GM12878 (cell line): ENCODE data around the gene ASB4. TPM values are rescaled to one million over a fixed set of nuclear protein-coding genes. Genes with fewer than 3 reads are reported as not detected.

ENCODE experiments used
- ATAC-seq: fragments of 200-7000 bp; cut with Tn5 transposase; 3 replicates; pipeline ENCODE4 v1.9.1; 2020; ENCODE audit warnings: mild to moderate bottlenecking, moderate library complexity
- BruUV-seq: library from RNA; stranded (reverse); fragments of 400-500 nt; replicated peaks from 2 replicates; lab custom pipeline; 2021; lab: Mats Ljungman, UMichigan
- CTCF ChIA-PET: fragments of 300-600 bp; sonication (Branson Sonifier 250); formaldehyde crosslinking; extraction: SDS; loops from one replicate; lab custom pipeline; 2021; ENCODE audit warnings: inconsistent platforms; lab: Yijun Ruan, JAX
- POLR2A ChIA-PET: fragments of 350-600 bp; formaldehyde crosslinking; extraction: SDS; loops from one replicate; lab custom pipeline; 2021; ENCODE audit warnings: inconsistent platforms; lab: Charles Lee
- RAD21 ChIA-PET: fragments of 300-600 bp; sonication (Branson Sonifier 250); formaldehyde crosslinking; loops from one replicate; lab custom pipeline; 2023; ENCODE audit warnings: antibody characterized with exemption; ENCODE audit not compliant: unreplicated experiment; lab: Charles Lee
- SMC1A ChIA-PET: fragments of 300-600 bp; sonication (Branson Sonifier 250); formaldehyde crosslinking; loops from one replicate; lab custom pipeline; 2023; ENCODE audit not compliant: unreplicated experiment, uncharacterized antibody; lab: Charles Lee
- DNase-seq: peaks from one replicate; pipeline ENCODE4 v3.0.0-alpha.2; 2011; ENCODE audit warnings: low read depth, low spot score
- FAIRE-seq: peaks from 3 replicates; lab custom pipeline; 2011; peaks lifted over from hg19 to GRCh38; lab: Jason Lieb, UNC
- H2AFZ ChIP-seq: 2 replicates; pipeline ENCODE4 v1.6.0; 2011; ENCODE audit warnings: low read depth, low read length, control low read depth; ENCODE audit not compliant: control insufficient read depth
- H3K27ac ChIP-seq: 2 replicates; pipeline ENCODE4 v1.5.1; 2011; ENCODE audit warnings: control low read depth; ENCODE audit not compliant: control insufficient read depth, insufficient read depth
- H3K27me3 ChIP-seq, 2 experiments: replicated peaks in 1 of 2; 2 replicates each; pipeline versions ENCODE4 v1.6.0 to v1.6.1; 2011; ENCODE audit warnings: low read length in 1 of 2; ENCODE audit not compliant: control insufficient read depth in 2 of 2, insufficient read depth in 2 of 2
- H3K36me3 ChIP-seq, 2 experiments: 2 replicates each; pipeline ENCODE4 v1.5.1; 2011; ENCODE audit warnings: low read length in 1 of 2; ENCODE audit not compliant: control insufficient read depth in 2 of 2, insufficient read depth in 2 of 2
- H3K4me1 ChIP-seq: 2 replicates; pipeline ENCODE4 v1.6.1; 2011; ENCODE audit warnings: mild to moderate bottlenecking, low read length, moderate library complexity, mixed read lengths; ENCODE audit not compliant: control insufficient read depth, insufficient read depth
- H3K4me2 ChIP-seq: 2 replicates; pipeline ENCODE4 v1.6.0; 2011; ENCODE audit warnings: control low read depth; ENCODE audit not compliant: control insufficient read depth, insufficient read depth
- H3K4me3 ChIP-seq: fragments of 200-600 bp; sonication (generic); 2 replicates; pipeline ENCODE4 v1.5.1; 2016
- H3K79me2 ChIP-seq: 2 replicates; pipeline ENCODE4 v1.6.0; 2011; ENCODE audit warnings: low read length; ENCODE audit not compliant: control insufficient read depth, insufficient read depth
- H3K9ac ChIP-seq: 2 replicates; pipeline ENCODE4 v1.8.0; 2011; ENCODE audit warnings: low read length, control low read depth, mixed read lengths; ENCODE audit not compliant: control insufficient read depth, insufficient read depth
- H3K9me3 ChIP-seq: replicated peaks from 3 replicates; pipeline ENCODE4 v1.5.1; 2011; ENCODE audit warnings: mild to moderate bottlenecking, low read length; ENCODE audit not compliant: control insufficient read depth, insufficient read depth
- H4K20me1 ChIP-seq: 2 replicates; pipeline ENCODE4 v1.6.0; 2011; ENCODE audit not compliant: control insufficient read depth, insufficient read depth
- CREB1 ChIP-seq: IDR thresholded peaks from 2 replicates; pipeline ENCODE4 v1.6.1; 2012; ENCODE audit warnings: low read depth, mild to moderate bottlenecking, inconsistent platforms
- HCFC1 ChIP-seq: fragments of 150-350 bp; IDR thresholded peaks from 2 replicates; pipeline ENCODE4 v1.6.1; 2014; ENCODE audit warnings: low read length
- HDAC2 ChIP-seq: fragments of 200-600 bp; sonication (generic); IDR thresholded peaks from 2 replicates; pipeline ENCODE4 v1.6.1; 2017
- KLF5 ChIP-seq: fragments of 450-650 bp; IDR thresholded peaks from 2 replicates; pipeline ENCODE4 v1.6.1; 2014; ENCODE audit warnings: mild to moderate bottlenecking; ENCODE audit not compliant: partially characterized antibody
- MEF2B ChIP-seq: fragments of 450-650 bp; IDR thresholded peaks from 2 replicates; pipeline ENCODE4 v1.6.1; 2018; ENCODE audit warnings: mild to moderate bottlenecking, moderate library complexity; ENCODE audit not compliant: partially characterized antibody, poor library complexity, severe bottlenecking
- MXI1 ChIP-seq: fragments of 150-350 bp; IDR thresholded peaks from 2 replicates; pipeline ENCODE4 v1.6.1; 2011; ENCODE audit warnings: low read depth, mild to moderate bottlenecking, inconsistent platforms, low read length, improper control_type of control experiment
- MYB ChIP-seq: fragments of 150-350 bp; IDR thresholded peaks from 2 replicates; pipeline ENCODE4 v1.6.1; 2014; ENCODE audit warnings: mild to moderate bottlenecking, low read depth, low read length, borderline replicate concordance
- NRF1 ChIP-seq: conservative IDR thresholded peaks from 2 replicates; pipeline ENCODE4 v1.6.1; 2011; ENCODE audit warnings: mild to moderate bottlenecking, low read depth, low read length, improper control_type of control experiment
- POLR2AphosphoS5 ChIP-seq: IDR thresholded peaks from 2 replicates; pipeline ENCODE4 v1.6.1; 2011; ENCODE audit warnings: mild to moderate bottlenecking, low read length, inconsistent platforms
- RAD21 ChIP-seq: IDR thresholded peaks from 2 replicates; pipeline ENCODE4 v1.6.1; 2011; ENCODE audit warnings: mild to moderate bottlenecking, low read depth, low read length, moderate library complexity; ENCODE audit not compliant: insufficient read depth
- WGBS: methylation state at CpG from one replicate; pipeline ENCODE4 v1.1.6; 2016; ENCODE audit warnings: low lambda C conversion rate; ENCODE audit not compliant: insufficient replicate concordance, insufficient coverage; ENCODE audit errors: missing lambda C conversion rate; 5-methylcytosine and 5-hydroxymethylcytosine counted together
- in situ Hi-C: fragments of 300-500 bp; cut with MboI; formaldehyde crosslinking; loops from 9 replicates; pipeline ENCODE4 v1.14.3; 2018; ENCODE audit warnings: mixed read lengths
- intact Hi-C: fragments of 100-400 bp; cut with micrococcal nuclease; formaldehyde crosslinking; loops from one replicate; pipeline ENCODE4 v1.14.2; 2022; ENCODE audit not compliant: unreplicated experiment
- polyA plus RNA-seq, 11 experiments: library from polyadenylated mRNA; depleted of rRNA in 4 of 11; unstranded in 6 of 11; stranded (reverse) in 5 of 11; fragments of >200 nt; fragmentation: Nextera tagmentation in 4 of 11; fragmentation: Illumina TruSeq in 1 of 11; extraction: Ambion mirVana in 4 of 11; extraction: Trizol in 1 of 11; gene quantifications; 1 replicate in 1 of 11; 2 replicates in 10 of 11; pipeline versions ENCODE4 v1.2.1 to v1.2.3, GENCODE V29; 2011 to 2016; ENCODE audit warnings: inconsistent platforms in 2 of 11, missing spikeins in 2 of 11, low read depth in 1 of 11
- total RNA-seq, 4 experiments: library from RNA; depleted of rRNA in 3 of 4; stranded (reverse); fragments of >200 nt in 3 of 4; fragmentation: Illumina TruSeq in 1 of 4; extraction: Trizol in 1 of 4; gene quantifications; 2 replicates each; pipeline versions ENCODE4 v1.2.1 to v1.2.3, GENCODE V29; 2013 to 2021
- TF ChIP-seq, protein P1 (sequence below): IDR thresholded peaks from 2 replicates; pipeline ENCODE4 v1.6.1; 2011; ENCODE audit warnings: borderline replicate concordance, low read depth, mild to moderate bottlenecking, moderate library complexity, low read length; ENCODE audit not compliant: insufficient read depth, poor library complexity, severe bottlenecking
- TF ChIP-seq, protein P2 (sequence below): fragments of 450-650 bp; IDR thresholded peaks from 2 replicates; pipeline ENCODE4 v1.6.1; 2016; ENCODE audit warnings: mild to moderate bottlenecking

Gene ASB4
- total and polyA plus RNA-seq, 10 of the 15 experiments (the other 5 are each of a cell fraction or from before 2014, with no cell fraction given), result 0.12 to 1.1 TPM; not detected in 8

DNA sequence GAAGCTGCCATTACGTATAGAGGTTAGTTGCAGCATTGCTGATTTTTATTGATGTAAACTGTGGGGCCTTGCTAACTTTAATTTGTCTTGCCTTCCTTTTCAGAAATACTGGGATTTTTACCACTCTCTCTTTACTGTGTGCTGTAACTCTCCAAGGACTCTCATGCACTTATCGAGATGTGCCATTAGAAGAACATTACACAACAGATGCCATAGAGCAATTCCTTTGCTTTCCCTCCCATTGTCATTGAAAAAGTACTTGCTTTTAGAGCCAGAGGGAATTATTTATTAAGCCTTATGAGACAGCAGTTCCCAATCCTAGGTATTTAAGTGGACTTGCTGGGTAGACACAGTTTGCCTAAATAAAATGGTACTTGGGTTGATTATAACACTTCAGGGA is 51.7 kb downstream of the ASB4 start:
- Histone ChIP-seq H3K9me3 (no peaks in the 10 kb centered on the region), H3K36me3 (no peaks in the 10 kb centered on the region), H4K20me1 (no peaks in the 10 kb centered on the region), H3K27me3 (no peaks in the 10 kb centered on the region; a peak in 2 of 4 replicates), H3K4me2 (no peak overlapping the region), H3K9ac (no peak overlapping the region), H3K79me2 (no peaks in the 10 kb centered on the region), H3K27ac (no peak overlapping the region), H2AFZ (no peak overlapping the region), H3K4me3 (no peak overlapping the region), H3K4me1 (no peaks in the 10 kb centered on the region)
- RAD21 ChIA-PET, result interaction anchor here (2.7 to 8.1 kb wide), 2 partner anchors 9 to 151 kb away, joined by 10 to 81 read pairs; no protein-coding TSS in a partner anchor
- intact Hi-C loops (no loop called here), in situ Hi-C loops (no loop called here)
- no peak for DNase-seq
- no peak for FAIRE-seq
- TF ChIP-seq HDAC2, result no peak
- TF ChIP-seq, protein P1, sequence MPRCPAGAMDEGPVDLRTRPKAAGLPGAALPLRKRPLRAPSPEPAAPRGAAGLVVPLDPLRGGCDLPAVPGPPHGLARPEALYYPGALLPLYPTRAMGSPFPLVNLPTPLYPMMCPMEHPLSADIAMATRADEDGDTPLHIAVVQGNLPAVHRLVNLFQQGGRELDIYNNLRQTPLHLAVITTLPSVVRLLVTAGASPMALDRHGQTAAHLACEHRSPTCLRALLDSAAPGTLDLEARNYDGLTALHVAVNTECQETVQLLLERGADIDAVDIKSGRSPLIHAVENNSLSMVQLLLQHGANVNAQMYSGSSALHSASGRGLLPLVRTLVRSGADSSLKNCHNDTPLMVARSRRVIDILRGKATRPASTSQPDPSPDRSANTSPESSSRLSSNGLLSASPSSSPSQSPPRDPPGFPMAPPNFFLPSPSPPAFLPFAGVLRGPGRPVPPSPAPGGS, result no peak
- no peak for TF ChIP-seq MYB
- no peak for TF ChIP-seq MEF2B
- no peak for TF ChIP-seq MXI1
- no peak for TF ChIP-seq CREB1
- TF ChIP-seq HCFC1, result no peak
- TF ChIP-seq NRF1, result no peak
- TF ChIP-seq, protein P2, sequence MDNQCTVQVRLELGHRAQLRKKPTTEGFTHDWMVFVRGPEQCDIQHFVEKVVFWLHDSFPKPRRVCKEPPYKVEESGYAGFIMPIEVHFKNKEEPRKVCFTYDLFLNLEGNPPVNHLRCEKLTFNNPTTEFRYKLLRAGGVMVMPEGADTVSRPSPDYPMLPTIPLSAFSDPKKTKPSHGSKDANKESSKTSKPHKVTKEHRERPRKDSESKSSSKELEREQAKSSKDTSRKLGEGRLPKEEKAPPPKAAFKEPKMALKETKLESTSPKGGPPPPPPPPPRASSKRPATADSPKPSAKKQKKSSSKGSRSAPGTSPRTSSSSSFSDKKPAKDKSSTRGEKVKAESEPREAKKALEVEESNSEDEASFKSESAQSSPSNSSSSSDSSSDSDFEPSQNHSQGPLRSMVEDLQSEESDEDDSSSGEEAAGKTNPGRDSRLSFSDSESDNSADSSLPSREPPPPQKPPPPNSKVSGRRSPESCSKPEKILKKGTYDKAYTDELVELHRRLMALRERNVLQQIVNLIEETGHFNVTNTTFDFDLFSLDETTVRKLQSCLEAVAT, result no peak
- no peak for TF ChIP-seq POLR2AphosphoS5
- no peak for TF ChIP-seq RAD21
- no peak for TF ChIP-seq KLF5
- CTCF ChIA-PET, result interaction anchor here (5.9 to 17.8 kb wide), 3 partner anchors 9 to 153 kb away, joined by 35 to 655 read pairs (median 146); no protein-coding TSS in a partner anchor
- no peak for ATAC-seq
- no TSS peak for BruUV-seq
- SMC1A ChIA-PET, result interaction anchor here (1.0 to 23.7 kb wide), 4 partner anchors 8 to 152 kb away, joined by 3 to 448 read pairs (median 14); no protein-coding TSS in a partner anchor
- POLR2A ChIA-PET, result no interaction called here
- 8% methylated on average over 2 of the region's 2 CpGs for WGBS
